Measurements from ENCODE around the gene ALS2CL.

ALS2CL gene

DNA sequence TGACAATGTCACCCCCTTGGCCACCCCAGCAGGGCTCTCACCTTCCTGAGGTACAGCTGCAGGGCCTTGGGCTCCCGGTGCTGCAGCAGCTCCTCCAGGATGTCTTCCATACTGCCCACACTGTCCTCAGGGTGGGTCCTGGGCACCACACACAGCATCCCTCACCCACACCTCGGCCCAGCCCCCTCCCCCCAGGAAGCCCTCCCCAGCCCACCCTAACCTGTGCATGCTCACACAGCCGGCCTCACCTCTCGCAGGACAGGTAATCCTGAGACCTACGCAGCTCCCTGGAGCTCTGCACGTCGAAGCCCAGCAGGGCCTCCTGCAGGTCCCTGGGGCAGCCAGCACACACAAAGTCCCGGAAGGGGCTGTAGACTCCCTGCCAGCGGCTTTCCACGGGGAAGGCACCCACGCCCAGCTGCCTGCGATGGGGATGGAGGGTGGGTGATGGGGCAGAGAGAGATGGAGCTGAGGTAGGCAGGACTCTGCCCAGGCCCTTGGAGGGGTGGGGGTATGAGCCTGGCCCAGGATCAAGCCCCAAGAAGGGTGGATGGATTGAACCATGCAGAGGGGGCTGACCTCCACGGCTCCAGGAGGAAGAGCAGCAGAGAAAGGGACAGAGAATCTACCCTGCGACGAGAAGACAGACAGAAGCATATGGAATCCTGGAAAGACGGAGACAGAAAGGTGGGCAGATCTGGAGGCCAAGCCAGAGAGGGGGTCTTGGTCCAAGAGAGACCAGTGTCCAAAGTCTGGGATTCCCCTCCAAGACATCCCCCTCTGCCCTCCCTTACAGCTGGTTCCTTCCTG, 16.7 kb downstream of the ALS2CL start:
- DNase-seq = no peak

DNA sequence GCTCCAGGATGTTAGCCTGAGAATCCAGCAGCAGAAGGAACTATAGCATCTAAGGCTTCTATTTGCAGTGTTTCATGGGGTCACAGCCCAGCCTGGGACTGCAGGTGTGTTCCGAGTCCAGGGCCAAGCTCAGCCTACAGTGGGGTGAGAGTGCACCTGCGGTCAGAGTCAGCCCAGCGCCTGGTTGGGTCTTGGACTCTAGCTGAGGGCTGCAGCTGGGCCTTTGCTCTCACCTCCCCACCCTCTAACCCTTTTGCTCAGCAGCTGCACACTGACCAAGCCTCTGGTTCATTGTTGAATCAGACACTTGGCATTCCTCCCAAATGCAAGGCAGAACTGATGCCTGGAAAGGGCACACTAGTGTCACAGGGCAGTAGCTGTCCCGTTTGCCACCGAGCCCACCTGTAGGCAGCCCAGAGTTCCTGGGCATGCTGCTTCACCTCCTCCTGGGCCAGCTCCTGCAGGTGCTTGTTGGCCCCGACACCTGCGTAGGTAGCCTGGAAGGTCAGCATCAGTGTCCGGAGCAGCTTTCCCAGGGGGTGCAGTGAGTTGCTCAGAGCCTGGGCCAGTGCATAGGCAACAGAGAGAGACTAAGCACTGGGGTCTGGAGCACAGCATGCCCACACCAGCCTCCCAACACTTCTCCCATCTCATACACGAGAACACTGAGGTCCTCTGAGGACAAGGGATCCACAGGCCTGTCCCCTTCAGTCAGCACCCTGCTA, 17.5 kb downstream of the ALS2CL start:
- DNase-seq = no peak

GRCh38 chr3:46675426-46675825, 18.1 kb downstream of the ALS2CL start:
- no peak for DNase-seq

GRCh38 chr3:46674031-46674845, 19.2 kb downstream of the ALS2CL start:
- peak; percentile 15 for DNase-seq

DNA sequence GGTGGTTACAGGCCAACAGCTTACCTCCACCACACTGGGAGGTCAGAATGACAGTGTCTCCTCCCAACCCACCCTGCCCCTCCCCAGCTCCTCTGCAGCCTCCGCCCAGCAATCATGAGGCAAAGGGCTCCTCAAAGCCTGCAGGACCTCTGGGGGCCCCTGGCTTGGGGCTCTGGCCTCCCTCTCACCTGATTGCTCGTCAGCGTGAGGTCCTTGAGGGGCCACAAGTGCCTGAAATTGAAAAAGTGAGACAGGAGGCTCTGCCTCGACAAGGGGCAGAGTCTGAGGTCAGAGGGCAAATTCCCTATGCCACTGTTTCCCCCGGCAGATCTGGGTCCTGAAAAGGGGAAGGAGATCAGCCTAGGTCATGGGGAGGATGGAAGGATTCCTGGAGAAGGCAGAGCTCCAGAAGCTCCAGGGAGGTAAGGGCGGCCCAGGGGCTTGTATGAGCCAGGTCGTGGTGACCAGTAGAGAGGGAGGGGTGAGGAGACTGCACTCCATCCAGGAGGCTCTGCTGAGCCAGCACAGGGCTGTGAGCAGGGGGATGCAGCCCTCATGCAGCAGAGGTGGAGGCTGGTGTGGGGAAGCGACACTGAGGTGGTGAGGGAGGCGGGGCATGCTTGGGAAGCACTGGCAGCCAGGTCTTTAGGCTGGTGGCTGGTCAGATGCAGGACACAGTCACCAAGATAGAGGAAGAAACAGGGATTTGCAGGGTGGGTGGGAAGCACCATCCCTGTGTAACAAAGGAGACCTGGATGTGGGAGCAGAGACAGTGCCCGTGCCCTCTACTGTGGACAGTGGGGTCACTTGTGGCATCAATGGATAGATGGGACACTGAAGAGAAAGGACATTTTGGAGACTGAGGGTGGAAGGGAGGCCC, 20.1 kb downstream of the ALS2CL start:
- no peak for DNase-seq

GRCh38 chr3:46672349-46672695, 21.2 kb downstream of the ALS2CL start:
- DNase-seq = peak; percentile 3

DNA sequence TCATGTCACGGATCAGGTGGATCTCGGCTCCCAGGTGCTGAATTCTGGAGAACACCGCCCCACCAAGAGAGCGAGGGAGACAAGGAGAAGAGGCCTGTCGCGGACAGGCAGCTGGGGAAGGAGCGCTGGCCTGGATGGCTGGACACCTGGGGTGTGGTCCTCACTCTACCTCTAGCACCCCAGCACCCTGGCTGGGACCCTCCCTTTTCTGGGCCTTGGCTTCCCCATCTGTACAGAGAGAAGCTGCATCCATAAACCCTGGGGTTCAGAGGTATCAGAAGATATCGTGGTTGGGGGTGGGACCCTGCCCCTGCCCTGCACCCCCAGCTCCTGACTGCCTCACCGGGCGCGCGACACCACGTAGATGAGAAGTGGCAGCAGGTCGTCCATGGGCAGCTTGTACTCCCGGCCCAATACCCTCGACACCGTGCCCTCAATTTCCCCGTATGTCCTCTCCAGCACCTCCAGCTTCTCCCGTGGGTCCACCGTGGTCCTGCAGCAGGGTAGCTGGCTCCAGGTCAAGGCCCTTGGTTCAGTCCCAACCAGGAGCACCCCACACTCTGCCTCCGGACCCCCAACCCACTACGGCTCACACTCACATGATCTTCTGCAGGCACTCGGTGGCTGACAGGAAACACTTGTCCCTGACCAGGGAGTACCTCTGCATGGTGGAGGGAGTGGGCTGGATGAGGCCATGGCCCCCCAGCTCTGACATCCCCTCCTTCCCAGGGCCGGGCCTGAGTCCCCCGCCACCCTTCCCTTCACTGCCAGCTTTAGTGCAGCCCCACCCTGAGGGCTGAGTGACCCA, 21.7 kb downstream of the ALS2CL start:
- peak; percentile 5 for DNase-seq

GRCh38 chr3:46670891-46671427, 22.5 kb downstream of the ALS2CL start:
- DNase-seq = no peak

GRCh38 chr3:46670000-46670890, 23.2 kb downstream of the ALS2CL start:
- peak; percentile 10 for DNase-seq

DNA sequence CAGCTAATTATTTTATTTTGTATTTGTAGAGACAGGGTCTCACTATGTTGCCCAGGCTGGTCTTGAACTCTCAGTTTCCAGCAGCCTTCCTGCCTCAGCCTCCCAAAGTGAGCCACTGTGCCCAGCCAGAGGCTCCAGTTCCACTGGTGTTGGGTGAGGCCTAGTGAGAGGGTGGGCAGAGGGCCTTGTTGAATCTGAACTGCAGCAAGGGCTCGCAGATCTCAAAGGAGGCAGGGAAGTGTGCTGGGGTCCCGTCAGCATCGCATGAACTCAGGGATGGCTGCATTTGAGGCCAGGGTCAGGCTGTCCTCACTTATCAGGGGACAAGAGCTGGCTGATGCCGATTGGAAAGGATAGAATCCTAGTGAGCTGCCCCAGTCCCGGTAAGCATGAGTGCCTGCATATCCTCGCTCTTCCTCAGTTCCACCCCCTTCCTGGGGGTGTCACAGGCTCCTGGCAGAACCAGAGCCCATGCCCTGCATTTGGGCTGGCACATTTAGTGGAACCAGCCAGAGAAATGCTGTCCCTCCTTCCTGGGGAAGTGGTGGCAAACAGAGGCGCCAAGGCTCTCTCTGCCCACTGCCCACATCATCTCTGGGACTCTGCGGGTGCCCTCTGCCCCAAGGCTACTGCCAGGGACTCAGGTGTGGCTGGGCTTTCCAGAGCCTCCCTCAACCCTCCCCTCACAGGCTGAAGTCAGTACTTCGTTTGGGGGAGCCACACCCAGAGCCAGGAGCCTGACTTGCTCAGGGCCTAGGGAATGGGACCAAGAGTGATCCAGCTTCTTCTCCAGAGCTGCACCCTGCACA, 24.1 kb downstream of the ALS2CL start:
- peak; percentile 13 for DNase-seq

DNA sequence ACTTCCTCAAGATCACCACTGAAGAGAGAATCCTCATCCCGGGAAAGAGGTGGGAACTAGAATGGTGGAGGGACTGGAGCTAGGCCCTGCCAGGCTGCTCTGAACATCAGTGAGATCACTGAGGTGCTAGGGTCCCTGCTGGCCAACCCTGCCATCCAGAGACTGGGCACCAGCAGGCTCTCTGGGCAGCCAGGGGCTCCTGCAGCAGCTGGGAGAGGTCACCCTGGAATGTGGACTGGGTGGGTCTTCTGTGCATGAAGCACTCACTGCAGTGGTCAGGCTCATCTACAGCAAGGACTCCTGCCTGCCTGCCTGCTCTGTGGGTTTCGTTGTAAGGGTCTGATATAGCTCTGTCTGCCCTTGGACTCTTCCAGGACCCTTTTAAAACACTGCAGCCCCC, 24.9 kb downstream of the ALS2CL start:
- peak; percentile 6 for DNase-seq

GRCh38 chr3:46668116-46668515, 25.4 kb downstream of the ALS2CL start:
- peak; percentile 13 for DNase-seq

DNA sequence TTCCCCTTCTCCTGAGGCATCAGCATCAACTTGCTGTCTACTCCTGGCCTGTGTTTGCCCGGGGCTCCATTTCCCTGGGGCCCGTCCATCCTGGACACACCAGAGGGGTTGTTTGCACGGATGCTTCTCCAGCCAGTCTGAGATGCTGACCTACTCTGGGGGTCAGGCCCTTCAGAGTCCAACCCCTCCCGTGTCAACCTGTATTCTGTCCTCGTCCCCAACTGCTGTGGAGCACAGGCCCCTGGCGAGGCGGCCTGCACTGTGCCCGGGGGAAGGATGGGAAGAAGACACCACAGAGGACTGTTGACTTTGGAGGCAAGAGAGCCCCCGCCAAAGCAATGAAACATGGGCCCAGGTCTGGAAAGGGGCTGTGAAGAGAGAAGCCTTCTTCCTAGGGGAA, 25.8 kb downstream of the ALS2CL start:
- no peak for DNase-seq

- peak; percentile 16 for DNase-seq
These were observed 26.3 kb downstream of the ALS2CL start for GRCh38 chr3:46667061-46667621.

- peak; percentile 2 for DNase-seq
These were observed 27.0 kb downstream of the ALS2CL start for GRCh38 chr3:46666453-46666845.

GRCh38 chr3:46665763-46666452, 27.6 kb downstream of the ALS2CL start:
- DNase-seq = peak; percentile 13

GRCh38 chr3:46664971-46665762, 28.3 kb downstream of the ALS2CL start:
- DNase-seq = no peak

All from activated T-cell treated with anti-CD3 and anti-CD28 coated beads, Interleukin-2, amount 50 U/mL, for 1 hour (primary cell).